ENCODE data around the gene SH3RF3.

Gene SH3RF3

GRCh38 chr2:109526442-109526970, 397.5 kb downstream of the SH3RF3 start:
- TF ChIP-seq CTCF (IDR thresholded peaks at IDR 0.05; ENCODE audit: insufficient read depth, low read length, missing control alignments), result no peak
- H3K4me3 ChIP-seq (ENCODE audit: low read depth, low read length), result no peak overlapping the region
- ChIA-PET POLR2A (no interaction called here), CTCF (interaction anchor here (0.7 to 1.7 kb wide), 3 partner anchors 10 to 16 kb away, joined by 3 to 9 read pairs (median 3); no protein-coding TSS in a partner anchor)
- DNase-seq (ENCODE audit: low read depth, low spot score), result no peak

GRCh38 chr2:109527079-109527478, 398.1 kb downstream of the SH3RF3 start:
- no peak overlapping the region for H3K4me3 ChIP-seq (ENCODE audit: low read depth, low read length)
- DNase-seq (ENCODE audit: low read depth, low spot score), result no peak
- ChIA-PET CTCF (interaction anchor here (1.7 kb wide), 1 partner anchor 17 kb away, joined by 9 read pairs; no protein-coding TSS in a partner anchor), POLR2A (no interaction called here)
- no peak for TF ChIP-seq CTCF (IDR thresholded peaks at IDR 0.05; ENCODE audit: insufficient read depth, low read length, missing control alignments)

- no peak for DNase-seq (ENCODE audit: low read depth, low spot score)
- no peak for TF ChIP-seq CTCF (IDR thresholded peaks at IDR 0.05; ENCODE audit: insufficient read depth, low read length, missing control alignments)
- no peak overlapping the region for H3K4me3 ChIP-seq (ENCODE audit: low read depth, low read length)
- ChIA-PET CTCF (no interaction called here), POLR2A (no interaction called here)
Observed at GRCh38 chr2:109527846-109528705, 399.1 kb downstream of the SH3RF3 start.

GRCh38 chr2:109528811-109529501, 400.0 kb downstream of the SH3RF3 start:
- no peak for TF ChIP-seq CTCF (IDR thresholded peaks at IDR 0.05; ENCODE audit: insufficient read depth, low read length, missing control alignments)
- DNase-seq (ENCODE audit: low read depth, low spot score), result no peak
- H3K4me3 ChIP-seq (ENCODE audit: low read depth, low read length), result no peak overlapping the region
- POLR2A ChIA-PET, result no interaction called here
- CTCF ChIA-PET, result no interaction called here

- ChIA-PET POLR2A (no interaction called here), CTCF (interaction anchor here (1.7 kb wide), 1 partner anchor 16 kb away, joined by 11 read pairs; no protein-coding TSS in a partner anchor)
- TF ChIP-seq CTCF (IDR thresholded peaks at IDR 0.05; ENCODE audit: insufficient read depth, low read length, missing control alignments), result no peak
- no peak overlapping the region for H3K4me3 ChIP-seq (ENCODE audit: low read depth, low read length)
- DNase-seq (ENCODE audit: low read depth, low spot score), result no peak
Observed at GRCh38 chr2:109529532-109530449, 400.8 kb downstream of the SH3RF3 start.

All from AG04449 (cell line).